ENCODE results near the gene FOXO3.

GRCh38 chr6:108563292-108563691, 2.6 kb downstream of the FOXO3 start:
- TF ChIP-seq EZH2phosphoT487 (IDR thresholded peaks at IDR 0.05; ENCODE audit: insufficient read depth, low read depth) (no peak), EZH2 (IDR thresholded peaks at IDR 0.05; ENCODE audit: insufficient read depth, poor library complexity, severe bottlenecking) (no peak)

Data from GM23248 (cell line).